Loucy (cell line): ENCODE data around the gene CDH13.

Experiments used
- H2AFZ ChIP-seq: fragments of 200-600 bp; sonication (generic); 2 replicates; pipeline ENCODE4 v1.6.0; 2016; ENCODE audit warnings: antibody characterized with exemption, mild to moderate bottlenecking, low read length, moderate library complexity
- H3F3A ChIP-seq: fragments of 200-600 bp; 2 replicates; pipeline ENCODE4 v1.6.0; 2016; ENCODE audit warnings: antibody characterized with exemption, low read depth, mild to moderate bottlenecking
- H3K27me3 ChIP-seq: fragments of 200-600 bp; sonication (generic); 2 replicates; pipeline ENCODE4 v1.6.1; 2014; ENCODE audit warnings: low read length, mild to moderate bottlenecking; ENCODE audit not compliant: insufficient read depth, poor library complexity, severe bottlenecking
- H3K36me3 ChIP-seq: fragments of 200-600 bp; sonication (generic); 2 replicates; pipeline ENCODE4 v1.6.1; 2016; ENCODE audit warnings: low read length; ENCODE audit not compliant: insufficient read depth
- H3K4me1 ChIP-seq: fragments of 200-600 bp; sonication (generic); 2 replicates; pipeline ENCODE4 v1.5.1; 2014; ENCODE audit warnings: low read length, mild to moderate bottlenecking; ENCODE audit not compliant: insufficient read depth, poor library complexity, severe bottlenecking
- H3K4me2 ChIP-seq: fragments of 200-600 bp; sonication (generic); 2 replicates; pipeline ENCODE4 v1.6.0; 2014; ENCODE audit warnings: antibody characterized with exemption, low read length, low read depth, mild to moderate bottlenecking; ENCODE audit not compliant: poor library complexity, severe bottlenecking
- H3K4me3 ChIP-seq: fragments of 200-600 bp; sonication (generic); 2 replicates; pipeline ENCODE4 v1.5.1; 2014; ENCODE audit warnings: low read length, mild to moderate bottlenecking, mixed read lengths; ENCODE audit not compliant: poor library complexity, severe bottlenecking
- H3K79me2 ChIP-seq: fragments of 200-600 bp; sonication (generic); 2 replicates; pipeline ENCODE4 v1.6.1; 2014; ENCODE audit warnings: low read length; ENCODE audit not compliant: insufficient read depth
- H3K9ac ChIP-seq: fragments of 200-600 bp; sonication (generic); 2 replicates; pipeline ENCODE4 v1.6.0; 2014; ENCODE audit warnings: mild to moderate bottlenecking, low read depth, low read length, moderate library complexity; ENCODE audit not compliant: poor library complexity, severe bottlenecking
- H3K9me2 ChIP-seq: fragments of 200-600 bp; sonication (generic); replicated peaks from 2 replicates; pipeline ENCODE4 v1.6.1; 2016; ENCODE audit warnings: low read depth, low read length, mixed read lengths
- H3K9me3 ChIP-seq: fragments of 200-600 bp; sonication (generic); 2 replicates; pipeline ENCODE4 v1.6.1; 2014; ENCODE audit warnings: mild to moderate bottlenecking, antibody characterized with exemption, low read length, low read depth; ENCODE audit not compliant: insufficient read depth
- H4K20me1 ChIP-seq: fragments of 200-600 bp; sonication (generic); 2 replicates; pipeline ENCODE4 v1.6.0; 2014; ENCODE audit warnings: antibody characterized with exemption, low read length, mild to moderate bottlenecking; ENCODE audit not compliant: insufficient read depth, poor library complexity, severe bottlenecking
- CTCF ChIP-seq: fragments of 200-600 bp; sonication (generic); conservative IDR thresholded peaks from 2 replicates; pipeline ENCODE4 v1.5.1; 2014; ENCODE audit warnings: mild to moderate bottlenecking, antibody characterized with exemption, low read length
- EZH2phosphoT487 ChIP-seq: fragments of 200-600 bp; IDR thresholded peaks from 2 replicates; pipeline ENCODE4 v1.6.1; 2018; ENCODE audit warnings: antibody characterized with exemption, mild to moderate bottlenecking, moderate library complexity, borderline replicate concordance

Gene CDH13

GRCh38 chr16:82639263-82639662 is 12.5 kb downstream of the CDH13 start:
- H3K9me2 ChIP-seq, result no peaks in the 10 kb centered on the region
- no peak overlapping the region for H3K4me2 ChIP-seq
- H4K20me1 ChIP-seq, result no peaks in the 10 kb centered on the region
- H2AFZ ChIP-seq, result no peak overlapping the region
- TF ChIP-seq CTCF (no peak), EZH2phosphoT487 (no peak)
- H3K27me3 ChIP-seq, result no peaks in the 10 kb centered on the region
- no peaks in the 10 kb centered on the region for H3K4me1 ChIP-seq
- no peaks in the 10 kb centered on the region for H3K36me3 ChIP-seq
- no peak overlapping the region for H3K4me3 ChIP-seq
- H3K9ac ChIP-seq, result no peak overlapping the region
- H3K9me3 ChIP-seq, result no peaks in the 10 kb centered on the region
- no peaks in the 10 kb centered on the region for H3K79me2 ChIP-seq
- no peaks in the 10 kb centered on the region for H3F3A ChIP-seq

- no peaks in the 10 kb centered on the region for H3K79me2 ChIP-seq
- H4K20me1 ChIP-seq, result no peaks in the 10 kb centered on the region
- no peak overlapping the region for H3K4me3 ChIP-seq
- no peaks in the 10 kb centered on the region for H3K36me3 ChIP-seq
- no peaks in the 10 kb centered on the region for H3K9me2 ChIP-seq
- H3K9me3 ChIP-seq, result no peaks in the 10 kb centered on the region
- H3K9ac ChIP-seq, result no peak overlapping the region
- H3F3A ChIP-seq, result no peaks in the 10 kb centered on the region
- TF ChIP-seq EZH2phosphoT487 (no peak), CTCF (peak; percentile 90)
- H3K4me2 ChIP-seq, result no peak overlapping the region
- no peaks in the 10 kb centered on the region for H3K4me1 ChIP-seq
- no peaks in the 10 kb centered on the region for H3K27me3 ChIP-seq
- H2AFZ ChIP-seq, result no peak overlapping the region
Measured at GRCh38 chr16:82639666-82640336, 13.0 kb downstream of the CDH13 start.

GRCh38 chr16:82641336-82641984 is 14.7 kb downstream of the CDH13 start:
- Histone ChIP-seq H3K9me2 (no peaks in the 10 kb centered on the region), H3K9ac (no peak overlapping the region), H3F3A (no peaks in the 10 kb centered on the region), H3K4me3 (no peak overlapping the region), H3K79me2 (no peaks in the 10 kb centered on the region), H4K20me1 (no peaks in the 10 kb centered on the region), H3K27me3 (no peaks in the 10 kb centered on the region), H2AFZ (no peak overlapping the region), H3K4me1 (no peaks in the 10 kb centered on the region), H3K4me2 (no peak overlapping the region), H3K36me3 (no peaks in the 10 kb centered on the region), H3K9me3 (no peaks in the 10 kb centered on the region)
- TF ChIP-seq CTCF, result peak; percentile 64
- TF ChIP-seq EZH2phosphoT487, result no peak
